Germinal center (tissue), 1 donor: ENCODE measurements around the gene GPX3.

Experiments
- DNase-seq: peaks from one replicate; pipeline ENCODE4 v3.0.0; 2012; ENCODE audit warnings: mixed read lengths, low spot score

Gene GPX3

GRCh38 chr5:151058301-151058700 lies 37.9 kb downstream of the GPX3 start:
- no peak for DNase-seq

GRCh38 chr5:151058891-151059489 lies 38.6 kb downstream of the GPX3 start:
- DNase-seq: peak; percentile 44

GRCh38 chr5:151060742-151061141 lies 40.4 kb downstream of the GPX3 start:
- no peak for DNase-seq

GRCh38 chr5:151062405-151063141 lies 42.2 kb downstream of the GPX3 start:
- no peak for DNase-seq

- no peak for DNase-seq
Observed at GRCh38 chr5:151063142-151063989, 43.0 kb downstream of the GPX3 start.

- no peak for DNase-seq
Observed at GRCh38 chr5:151064916-151065499, 44.6 kb downstream of the GPX3 start.

GRCh38 chr5:151065609-151066008 lies 45.2 kb downstream of the GPX3 start:
- DNase-seq: no peak

GRCh38 chr5:151066920-151067319 lies 46.5 kb downstream of the GPX3 start:
- DNase-seq: no peak

- DNase-seq: no peak
Observed at GRCh38 chr5:151067632-151068432, 47.4 kb downstream of the GPX3 start.

- DNase-seq: peak; percentile 51
Observed at GRCh38 chr5:151068433-151069197, 48.2 kb downstream of the GPX3 start.

GRCh38 chr5:151070449-151070848 lies 50.1 kb downstream of the GPX3 start:
- no peak for DNase-seq

- DNase-seq: no peak
Observed at GRCh38 chr5:151071021-151071420, 50.6 kb downstream of the GPX3 start.

GRCh38 chr5:151071848-151072629 lies 51.6 kb downstream of the GPX3 start:
- DNase-seq: no peak

- DNase-seq: no peak
Observed at GRCh38 chr5:151072630-151073025, 52.2 kb downstream of the GPX3 start.

GRCh38 chr5:151073280-151073679 lies 52.9 kb downstream of the GPX3 start:
- no peak for DNase-seq

- DNase-seq: no peak
Observed at GRCh38 chr5:151074557-151074956, 54.2 kb downstream of the GPX3 start.

GRCh38 chr5:151075698-151076331 lies 55.4 kb downstream of the GPX3 start:
- no peak for DNase-seq

- no peak for DNase-seq
Observed at GRCh38 chr5:151076616-151077015, 56.2 kb downstream of the GPX3 start.

GRCh38 chr5:151077419-151077818 lies 57.0 kb downstream of the GPX3 start:
- DNase-seq: no peak

GRCh38 chr5:151077967-151078366 lies 57.6 kb downstream of the GPX3 start:
- no peak for DNase-seq
